SK-N-SH (cell line): Measurements from ENCODE around the gene RAC2. TPM values are rescaled to one million over a fixed set of nuclear protein-coding genes. Genes with fewer than 3 reads are reported as not detected.

Source experiments
- CTCF ChIA-PET: fragments of 300-600, 350-600 bp; formaldehyde crosslinking; extraction: SDS; loops from one replicate; lab custom pipeline; 2021; lab: Yijun Ruan, JAX
- POLR2A ChIA-PET: fragments of 350-600 bp; sonication (Branson Sonifier 250); formaldehyde crosslinking; extraction: SDS; loops from one replicate; lab custom pipeline; 2020; ENCODE audit warnings: antibody characterized with exemption, inconsistent platforms; lab: Yijun Ruan, JAX
- DNase-seq: peaks from one replicate; pipeline ENCODE4 v3.0.0; 2012
- H2AFZ ChIP-seq: fragments of 200-600 bp; sonication (generic); 2 replicates; pipeline ENCODE4 v1.8.1; 2016; ENCODE audit warnings: antibody characterized with exemption, mild to moderate bottlenecking, low read depth
- H3F3A ChIP-seq: fragments of 200-600 bp; sonication (generic); replicated peaks from 2 replicates; pipeline ENCODE3; 2016; ENCODE audit warnings: antibody characterized with exemption, mild to moderate bottlenecking; ENCODE audit not compliant: insufficient read depth
- H3K27ac ChIP-seq, 2 experiments: fragments of 200-500 bp in 1 of 2; fragments of 200-600 bp in 1 of 2; sonication (Bioruptor generic) in 1 of 2; sonication (generic), shearing (Covaris generic) in 1 of 2; 2 replicates each; pipeline versions ENCODE4 v1.5.1 to v1.6.1; 2014 to 2016; ENCODE audit warnings: low read depth in 2 of 2, inconsistent platforms in 1 of 2, low read length in 1 of 2, mild to moderate bottlenecking in 1 of 2, mixed read lengths in 1 of 2
- H3K27me3 ChIP-seq: fragments of 200-600 bp; sonication (generic), shearing (Covaris generic); 2 replicates; pipeline ENCODE4 v1.6.1; 2016; ENCODE audit warnings: mixed run types; ENCODE audit not compliant: insufficient read depth
- H3K36me3 ChIP-seq, 2 experiments: fragments of 200-500 bp in 1 of 2; fragments of 200-600 bp in 1 of 2; sonication (Bioruptor generic) in 1 of 2; sonication (generic) in 1 of 2; replicated peaks in 1 of 2; 2 replicates each; pipeline versions ENCODE3 to v1.5.1; 2014 to 2016; ENCODE audit warnings: low read length in 1 of 2, mild to moderate bottlenecking in 1 of 2; ENCODE audit not compliant: insufficient read depth in 2 of 2, control insufficient read depth in 1 of 2
- H3K4me1 ChIP-seq, 2 experiments: fragments of 200-500 bp in 1 of 2; fragments of 200-600 bp in 1 of 2; sonication (Bioruptor generic) in 1 of 2; sonication (generic), shearing (Covaris generic) in 1 of 2; 2 replicates each; pipeline versions ENCODE4 v1.5.1 to v1.6.1; 2014 to 2016; ENCODE audit warnings: low read depth in 1 of 2, low read length in 1 of 2, mixed run types in 1 of 2; ENCODE audit not compliant: insufficient read depth in 2 of 2, control insufficient read depth in 1 of 2
- H3K4me2 ChIP-seq: fragments of 200-600 bp; sonication (generic), shearing (Covaris generic); 2 replicates; pipeline ENCODE4 v1.6.1; 2017; ENCODE audit warnings: mixed run types
- H3K4me3 ChIP-seq, 2 experiments: fragments of 200-500 bp in 1 of 2; fragments of 200-600 bp in 1 of 2; sonication (Bioruptor generic) in 1 of 2; sonication (generic), shearing (Covaris generic) in 1 of 2; 2 replicates each; pipeline versions ENCODE4 v1.5.1 to v1.8.1; 2014 to 2016; ENCODE audit warnings: low read depth in 2 of 2, inconsistent platforms in 1 of 2, low read length in 1 of 2, mild to moderate bottlenecking in 1 of 2, mixed read lengths in 1 of 2, moderate library complexity in 1 of 2
- H3K79me2 ChIP-seq: fragments of 200-600 bp; sonication (generic); 2 replicates; pipeline ENCODE4 v1.8.1; 2017; ENCODE audit warnings: mild to moderate bottlenecking; ENCODE audit not compliant: insufficient read depth
- H3K9ac ChIP-seq: fragments of 200-600 bp; sonication (generic); 2 replicates; pipeline ENCODE4 v1.6.1; 2017; ENCODE audit warnings: mixed run types
- H3K9me2 ChIP-seq: fragments of 200-600 bp; sonication (generic); 2 replicates; pipeline ENCODE4 v1.6.1; 2017; ENCODE audit warnings: mixed run types
- H3K9me3 ChIP-seq: fragments of 200-600 bp; sonication (generic); 2 replicates; pipeline ENCODE4 v1.6.1; 2017; ENCODE audit warnings: mixed run types, mild to moderate bottlenecking, moderate library complexity
- H4K20me1 ChIP-seq: fragments of 200-600 bp; sonication (generic); 2 replicates; pipeline ENCODE4 v1.6.1; 2017; ENCODE audit warnings: mild to moderate bottlenecking, mixed run types; ENCODE audit not compliant: insufficient read depth
- CHD2 ChIP-seq: fragments of 150-350 bp; IDR thresholded peaks from 2 replicates; pipeline ENCODE4 v1.6.1; 2018; ENCODE audit warnings: low read length; ENCODE audit not compliant: partially characterized antibody
- EP300 ChIP-seq, 2 experiments: IDR thresholded peaks; 2 replicates each; pipeline versions ENCODE4 v1.4.0 to v1.6.1; 2012; ENCODE audit warnings: borderline replicate concordance in 1 of 2, low read depth in 1 of 2, low read length in 1 of 2
- FOXJ3 ChIP-seq: sonication (generic); formaldehyde crosslinking; IDR thresholded peaks from 2 replicates; pipeline ENCODE4 v1.5.1; 2020; ENCODE audit warnings: mild to moderate bottlenecking, missing genetic modification reagents
- JUND ChIP-seq: IDR thresholded peaks from 2 replicates; pipeline ENCODE4 v1.4.0; 2012
- MEF2A ChIP-seq: IDR thresholded peaks from 2 replicates; pipeline ENCODE4 v1.4.0; 2012; ENCODE audit warnings: low read depth, borderline replicate concordance
- PBX3 ChIP-seq: IDR thresholded peaks from 2 replicates; pipeline ENCODE4; 2012
- RCOR1 ChIP-seq: fragments of 150-350 bp; IDR thresholded peaks from 2 replicates; pipeline ENCODE4 v1.6.1; 2017; ENCODE audit warnings: antibody characterized with exemption, low read length
- SIN3A ChIP-seq: IDR thresholded peaks from 2 replicates; pipeline ENCODE4 v1.6.1; 2012; ENCODE audit warnings: low read depth, mild to moderate bottlenecking, low read length, moderate library complexity, borderline replicate concordance
- SMC3 ChIP-seq: IDR thresholded peaks from 2 replicates; pipeline ENCODE4 v1.6.1; 2012; ENCODE audit warnings: low read depth, low read length, improper control_type of control experiment
- TCF12 ChIP-seq: IDR thresholded peaks from 2 replicates; pipeline ENCODE4 v1.4.0; 2012
- USF1 ChIP-seq: IDR thresholded peaks from 2 replicates; pipeline ENCODE4 v1.4.0; 2012; ENCODE audit warnings: low read depth, borderline replicate concordance
- YY1 ChIP-seq: IDR thresholded peaks from 2 replicates; pipeline ENCODE4 v1.4.0; 2012; ENCODE audit warnings: low read depth, mild to moderate bottlenecking
- WGBS: methylation state at CpG from one replicate; pipeline ENCODE4 v1.1.6; 2017; ENCODE audit warnings: low lambda C conversion rate; 5-methylcytosine and 5-hydroxymethylcytosine counted together
- polyA plus RNA-seq, 3 experiments: library from polyadenylated mRNA; depleted of rRNA; stranded (reverse); fragments of >200 nt; gene quantifications; 2 replicates each; pipeline ENCODE4 v1.2.3, GENCODE V29; 2012
- TF ChIP-seq, protein P1 (sequence below): fragments of 150-350 bp; IDR thresholded peaks from 2 replicates; pipeline ENCODE4 v1.6.1; 2017; ENCODE audit warnings: antibody characterized with exemption, low read length, low read depth, borderline replicate concordance
- TF ChIP-seq, protein P2 (sequence below): fragments of 200-600 bp; sonication (generic); IDR thresholded peaks from 2 replicates; pipeline ENCODE4 v1.6.1; 2017; ENCODE audit warnings: antibody characterized with exemption, mild to moderate bottlenecking, moderate library complexity
- TF ChIP-seq, protein P3 (sequence below): fragments of 150-350 bp; IDR thresholded peaks from 2 replicates; pipeline ENCODE4 v1.6.1; 2016; ENCODE audit warnings: mild to moderate bottlenecking, low read depth, low read length

RAC2 gene
- polyA plus RNA-seq, 1 of the 3 experiments (the other 2 are of a cell fraction) = 29.9 TPM

DNA sequence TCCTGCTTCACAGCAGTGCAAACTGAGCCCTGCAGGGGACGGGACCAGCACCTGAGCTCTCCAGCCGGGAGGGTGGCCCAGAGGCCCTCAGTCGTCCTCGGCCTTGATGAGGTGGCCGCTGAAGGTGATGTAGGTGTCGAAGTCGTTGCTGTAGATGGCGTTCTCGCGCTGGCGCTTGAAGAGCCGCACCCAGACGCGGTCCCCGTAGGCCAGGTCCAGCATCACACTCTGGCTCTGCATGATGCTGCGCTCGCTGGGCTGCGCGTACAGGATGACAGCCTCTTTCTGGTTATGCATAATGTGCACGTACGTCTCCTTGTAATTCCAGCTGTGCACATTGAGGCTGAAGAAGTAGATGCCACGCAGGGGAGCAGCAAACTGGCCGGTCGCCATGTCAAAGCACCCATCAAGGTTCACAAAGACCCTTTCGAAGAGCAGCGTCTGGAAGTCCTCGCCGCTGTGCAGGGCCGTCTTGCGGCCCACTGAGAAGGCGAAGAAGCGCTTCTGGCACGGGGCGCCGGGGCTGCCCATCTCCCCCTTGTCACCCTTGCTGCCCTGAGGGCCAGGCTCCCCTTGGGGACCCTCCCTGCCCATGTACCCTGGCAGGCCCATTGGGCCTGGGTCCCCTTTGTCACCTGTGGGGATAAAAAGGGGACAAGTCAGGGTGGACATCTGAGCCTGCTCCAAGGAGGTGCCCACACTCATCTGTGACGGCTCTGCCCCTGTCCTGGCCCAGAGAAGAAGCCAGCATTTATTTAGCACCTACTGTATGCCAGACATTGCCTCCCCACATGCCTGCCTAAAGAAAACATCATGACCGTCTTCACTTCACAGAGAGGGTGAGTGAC, 61.7 kb downstream of the RAC2 start:
- peaks cover 11 to 37% of the 10 kb centered on the region in 2 experiments; a peak in 3 of 4 replicates for H3K4me1 ChIP-seq
- H3F3A ChIP-seq = peaks cover 10% of the 10 kb centered on the region
- no peaks in the 10 kb centered on the region for H4K20me1 ChIP-seq
- no peak overlapping the region for H3K9ac ChIP-seq
- no peaks in the 10 kb centered on the region for H3K9me2 ChIP-seq
- CTCF ChIA-PET = interaction anchor here (1.4 to 19.4 kb wide), 2 partner anchors 10 to 17 kb away, joined by 3 to 190 read pairs; no protein-coding TSS in a partner anchor
- no peaks in the 10 kb centered on the region for H3K9me3 ChIP-seq
- DNase-seq = no peak
- TF ChIP-seq YY1 (no peak), USF1 (no peak), JUND (no peak), TCF12 (no peak), FOXJ3 (CRISPR knock-in tag) (no peak), RCOR1 (no peak), CHD2 (no peak), MEF2A (no peak), EP300 (IDR thresholded peaks at IDR 0.05; ENCODE audit: borderline replicate concordance in 1 of 2, low read depth in 1 of 2, low read length in 1 of 2) (no peak), PBX3 (no peak), SMC3 (no peak), SIN3A (no peak)
- TF ChIP-seq, protein P1, sequence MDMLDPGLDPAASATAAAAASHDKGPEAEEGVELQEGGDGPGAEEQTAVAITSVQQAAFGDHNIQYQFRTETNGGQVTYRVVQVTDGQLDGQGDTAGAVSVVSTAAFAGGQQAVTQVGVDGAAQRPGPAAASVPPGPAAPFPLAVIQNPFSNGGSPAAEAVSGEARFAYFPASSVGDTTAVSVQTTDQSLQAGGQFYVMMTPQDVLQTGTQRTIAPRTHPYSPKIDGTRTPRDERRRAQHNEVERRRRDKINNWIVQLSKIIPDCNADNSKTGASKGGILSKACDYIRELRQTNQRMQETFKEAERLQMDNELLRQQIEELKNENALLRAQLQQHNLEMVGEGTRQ = no peak
- TF ChIP-seq, protein P2, sequence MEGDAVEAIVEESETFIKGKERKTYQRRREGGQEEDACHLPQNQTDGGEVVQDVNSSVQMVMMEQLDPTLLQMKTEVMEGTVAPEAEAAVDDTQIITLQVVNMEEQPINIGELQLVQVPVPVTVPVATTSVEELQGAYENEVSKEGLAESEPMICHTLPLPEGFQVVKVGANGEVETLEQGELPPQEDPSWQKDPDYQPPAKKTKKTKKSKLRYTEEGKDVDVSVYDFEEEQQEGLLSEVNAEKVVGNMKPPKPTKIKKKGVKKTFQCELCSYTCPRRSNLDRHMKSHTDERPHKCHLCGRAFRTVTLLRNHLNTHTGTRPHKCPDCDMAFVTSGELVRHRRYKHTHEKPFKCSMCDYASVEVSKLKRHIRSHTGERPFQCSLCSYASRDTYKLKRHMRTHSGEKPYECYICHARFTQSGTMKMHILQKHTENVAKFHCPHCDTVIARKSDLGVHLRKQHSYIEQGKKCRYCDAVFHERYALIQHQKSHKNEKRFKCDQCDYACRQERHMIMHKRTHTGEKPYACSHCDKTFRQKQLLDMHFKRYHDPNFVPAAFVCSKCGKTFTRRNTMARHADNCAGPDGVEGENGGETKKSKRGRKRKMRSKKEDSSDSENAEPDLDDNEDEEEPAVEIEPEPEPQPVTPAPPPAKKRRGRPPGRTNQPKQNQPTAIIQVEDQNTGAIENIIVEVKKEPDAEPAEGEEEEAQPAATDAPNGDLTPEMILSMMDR = no peak
- TF ChIP-seq, protein P3, sequence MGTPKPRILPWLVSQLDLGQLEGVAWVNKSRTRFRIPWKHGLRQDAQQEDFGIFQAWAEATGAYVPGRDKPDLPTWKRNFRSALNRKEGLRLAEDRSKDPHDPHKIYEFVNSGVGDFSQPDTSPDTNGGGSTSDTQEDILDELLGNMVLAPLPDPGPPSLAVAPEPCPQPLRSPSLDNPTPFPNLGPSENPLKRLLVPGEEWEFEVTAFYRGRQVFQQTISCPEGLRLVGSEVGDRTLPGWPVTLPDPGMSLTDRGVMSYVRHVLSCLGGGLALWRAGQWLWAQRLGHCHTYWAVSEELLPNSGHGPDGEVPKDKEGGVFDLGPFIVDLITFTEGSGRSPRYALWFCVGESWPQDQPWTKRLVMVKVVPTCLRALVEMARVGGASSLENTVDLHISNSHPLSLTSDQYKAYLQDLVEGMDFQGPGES = no peak
- no peaks in the 10 kb centered on the region for H3K27me3 ChIP-seq
- no peak overlapping the region for H3K4me3 ChIP-seq
- POLR2A ChIA-PET = no interaction called here
- H3K4me2 ChIP-seq = no peak overlapping the region
- H3K27ac ChIP-seq = no peak overlapping the region
- 96% methylated on average over 14 of the region's 37 CpGs for WGBS
- H3K36me3 ChIP-seq = peaks cover 0 to 29% of the 10 kb centered on the region in 2 experiments
- peaks cover 11% of the 10 kb centered on the region for H3K79me2 ChIP-seq
- no peak overlapping the region for H2AFZ ChIP-seq
